Naive B cell (primary cell): ENCODE results near the gene TMIE. TPM values are rescaled to one million over a fixed set of nuclear protein-coding genes. Genes with fewer than 3 reads are reported as not detected.
A peak's percentile ranks its signal among the peaks of the same experiment; 100 is the strongest.

Source experiments
- ATAC-seq, 2 donors: fragments of 150-1000 bp; cut with Tn5 transposase; 2 replicates each; pipeline ENCODE4 v1.10.0; 2021; ENCODE audit warnings: low read depth in 2 of 2, mild to moderate bottlenecking in 2 of 2, moderate library complexity in 2 of 2
- DNase-seq: peaks from one replicate; pipeline ENCODE4 v3.0.0; 2022
- H3K27ac Mint-ChIP-seq, 6 donors: one replicate each; pipeline ENCODE4 v1.8.0; 2020 to 2022; ENCODE audit warnings: mild to moderate bottlenecking in 6 of 6, mixed read lengths in 6 of 6, moderate library complexity in 5 of 6, inconsistent platforms in 2 of 6
- H3K27me3 Mint-ChIP-seq, 3 donors: one replicate each; pipeline ENCODE4 v1.8.0; 2021 to 2022; ENCODE audit warnings: mixed read lengths in 3 of 3, mild to moderate bottlenecking in 1 of 3
- H3K36me3 Mint-ChIP-seq, 2 donors: one replicate each; pipeline ENCODE4 v1.8.0; 2020 to 2022; ENCODE audit warnings: mixed read lengths in 2 of 2, inconsistent platforms in 1 of 2, mild to moderate bottlenecking in 1 of 2
- H3K4me1 Mint-ChIP-seq, 3 donors: one replicate each; pipeline ENCODE4 v1.8.0; 2020 to 2022; ENCODE audit warnings: mixed read lengths in 3 of 3, inconsistent platforms in 1 of 3, mild to moderate bottlenecking in 1 of 3, moderate library complexity in 1 of 3
- H3K4me3 Mint-ChIP-seq, 8 donors: one replicate each; pipeline ENCODE4 v1.8.0; 2020 to 2022; ENCODE audit warnings: mild to moderate bottlenecking in 8 of 8, mixed read lengths in 8 of 8, moderate library complexity in 8 of 8, inconsistent platforms in 2 of 8
- H3K9me3 Mint-ChIP-seq, 7 donors: one replicate each; pipeline ENCODE4 v1.8.0; 2020 to 2022; ENCODE audit warnings: mixed read lengths in 7 of 7, mild to moderate bottlenecking in 5 of 7, inconsistent platforms in 2 of 7, moderate library complexity in 1 of 7
- polyA plus RNA-seq, 6 donors: library from polyadenylated mRNA; unstranded; fragments of 300-500 nt; fragmentation: Illumina TruSeq; gene quantifications; one replicate each; pipeline ENCODE4 v1.2.3, GENCODE V29; 2021; ENCODE audit warnings: low read depth in 6 of 6

The TMIE gene
- polyA plus RNA-seq, 6 donors from 2014 or later: not detected

DNA sequence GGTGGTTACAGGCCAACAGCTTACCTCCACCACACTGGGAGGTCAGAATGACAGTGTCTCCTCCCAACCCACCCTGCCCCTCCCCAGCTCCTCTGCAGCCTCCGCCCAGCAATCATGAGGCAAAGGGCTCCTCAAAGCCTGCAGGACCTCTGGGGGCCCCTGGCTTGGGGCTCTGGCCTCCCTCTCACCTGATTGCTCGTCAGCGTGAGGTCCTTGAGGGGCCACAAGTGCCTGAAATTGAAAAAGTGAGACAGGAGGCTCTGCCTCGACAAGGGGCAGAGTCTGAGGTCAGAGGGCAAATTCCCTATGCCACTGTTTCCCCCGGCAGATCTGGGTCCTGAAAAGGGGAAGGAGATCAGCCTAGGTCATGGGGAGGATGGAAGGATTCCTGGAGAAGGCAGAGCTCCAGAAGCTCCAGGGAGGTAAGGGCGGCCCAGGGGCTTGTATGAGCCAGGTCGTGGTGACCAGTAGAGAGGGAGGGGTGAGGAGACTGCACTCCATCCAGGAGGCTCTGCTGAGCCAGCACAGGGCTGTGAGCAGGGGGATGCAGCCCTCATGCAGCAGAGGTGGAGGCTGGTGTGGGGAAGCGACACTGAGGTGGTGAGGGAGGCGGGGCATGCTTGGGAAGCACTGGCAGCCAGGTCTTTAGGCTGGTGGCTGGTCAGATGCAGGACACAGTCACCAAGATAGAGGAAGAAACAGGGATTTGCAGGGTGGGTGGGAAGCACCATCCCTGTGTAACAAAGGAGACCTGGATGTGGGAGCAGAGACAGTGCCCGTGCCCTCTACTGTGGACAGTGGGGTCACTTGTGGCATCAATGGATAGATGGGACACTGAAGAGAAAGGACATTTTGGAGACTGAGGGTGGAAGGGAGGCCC, 27.8 kb upstream of the TMIE start:
- Mint-ChIP-seq H3K9me3 (no peaks in the 10 kb centered on the region), H3K27ac (peak overlapping the region in 1 of 6 donors; percentile 75), H3K27me3 (peaks cover 0 to 7% (median 6%) of the 10 kb centered on the region in 3 donors), H3K4me3 (no peak overlapping the region), H3K36me3 (no peaks in the 10 kb centered on the region), H3K4me1 (no peaks in the 10 kb centered on the region)
- no peak for DNase-seq
- no peak for ATAC-seq

GRCh38 chr3:46674031-46674845, 27.0 kb upstream of the TMIE start:
- DNase-seq: no peak
- no peak for ATAC-seq
- H3K36me3 Mint-ChIP-seq: no peaks in the 10 kb centered on the region
- peaks cover 0 to 7% (median 6%) of the 10 kb centered on the region in 3 donors for H3K27me3 Mint-ChIP-seq
- H3K9me3 Mint-ChIP-seq: no peaks in the 10 kb centered on the region
- no peaks in the 10 kb centered on the region for H3K4me1 Mint-ChIP-seq
- H3K4me3 Mint-ChIP-seq: no peak overlapping the region
- peak overlapping the region in 1 of 6 donors; percentile 52 for H3K27ac Mint-ChIP-seq

DNA sequence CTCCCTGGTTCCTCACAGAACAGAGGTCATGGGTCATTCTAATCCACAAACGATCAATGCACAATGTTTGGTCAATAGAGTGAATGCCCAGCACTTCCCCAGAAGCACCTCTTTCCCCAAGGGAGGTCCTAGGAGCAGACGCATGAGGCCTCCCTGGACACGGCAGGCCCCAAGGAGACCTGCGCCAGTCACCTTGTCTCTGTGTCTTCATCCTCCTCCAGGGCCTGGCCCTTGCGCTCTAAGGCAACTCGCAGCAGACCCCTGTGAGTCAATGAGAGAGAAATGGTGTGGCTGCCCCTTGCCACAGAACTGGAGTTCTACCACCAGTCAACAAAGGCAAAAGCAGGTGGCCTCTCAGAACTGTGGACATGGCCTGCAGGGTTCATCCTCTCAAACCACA, 25.8 kb upstream of the TMIE start:
- H3K9me3 Mint-ChIP-seq: no peaks in the 10 kb centered on the region
- no peak overlapping the region for H3K4me3 Mint-ChIP-seq
- peaks cover 0 to 11% (median 10%) of the 10 kb centered on the region in 3 donors for H3K27me3 Mint-ChIP-seq
- ATAC-seq: no peak
- H3K4me1 Mint-ChIP-seq: no peaks in the 10 kb centered on the region
- no peak overlapping the region for H3K27ac Mint-ChIP-seq
- no peaks in the 10 kb centered on the region for H3K36me3 Mint-ChIP-seq
- DNase-seq: no peak

- Mint-ChIP-seq H3K27ac (no peak overlapping the region), H3K9me3 (no peaks in the 10 kb centered on the region), H3K27me3 (peaks cover 0 to 15% (median 11%) of the 10 kb centered on the region in 3 donors), H3K4me1 (no peaks in the 10 kb centered on the region), H3K36me3 (no peaks in the 10 kb centered on the region), H3K4me3 (no peak overlapping the region)
- no peak for DNase-seq
- no peak for ATAC-seq
Measured at GRCh38 chr3:46675843-46676567, 25.2 kb upstream of the TMIE start.

DNA sequence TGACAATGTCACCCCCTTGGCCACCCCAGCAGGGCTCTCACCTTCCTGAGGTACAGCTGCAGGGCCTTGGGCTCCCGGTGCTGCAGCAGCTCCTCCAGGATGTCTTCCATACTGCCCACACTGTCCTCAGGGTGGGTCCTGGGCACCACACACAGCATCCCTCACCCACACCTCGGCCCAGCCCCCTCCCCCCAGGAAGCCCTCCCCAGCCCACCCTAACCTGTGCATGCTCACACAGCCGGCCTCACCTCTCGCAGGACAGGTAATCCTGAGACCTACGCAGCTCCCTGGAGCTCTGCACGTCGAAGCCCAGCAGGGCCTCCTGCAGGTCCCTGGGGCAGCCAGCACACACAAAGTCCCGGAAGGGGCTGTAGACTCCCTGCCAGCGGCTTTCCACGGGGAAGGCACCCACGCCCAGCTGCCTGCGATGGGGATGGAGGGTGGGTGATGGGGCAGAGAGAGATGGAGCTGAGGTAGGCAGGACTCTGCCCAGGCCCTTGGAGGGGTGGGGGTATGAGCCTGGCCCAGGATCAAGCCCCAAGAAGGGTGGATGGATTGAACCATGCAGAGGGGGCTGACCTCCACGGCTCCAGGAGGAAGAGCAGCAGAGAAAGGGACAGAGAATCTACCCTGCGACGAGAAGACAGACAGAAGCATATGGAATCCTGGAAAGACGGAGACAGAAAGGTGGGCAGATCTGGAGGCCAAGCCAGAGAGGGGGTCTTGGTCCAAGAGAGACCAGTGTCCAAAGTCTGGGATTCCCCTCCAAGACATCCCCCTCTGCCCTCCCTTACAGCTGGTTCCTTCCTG, 24.4 kb upstream of the TMIE start:
- no peaks in the 10 kb centered on the region for H3K9me3 Mint-ChIP-seq
- H3K27me3 Mint-ChIP-seq: peaks cover 0 to 15% (median 11%) of the 10 kb centered on the region in 3 donors
- DNase-seq (no peak), ATAC-seq (no peak)
- no peak overlapping the region for H3K27ac Mint-ChIP-seq
- peak overlapping the region in 1 of 8 donors; percentile 35 for H3K4me3 Mint-ChIP-seq
- no peaks in the 10 kb centered on the region for H3K36me3 Mint-ChIP-seq
- no peaks in the 10 kb centered on the region for H3K4me1 Mint-ChIP-seq

- DNase-seq (no peak), ATAC-seq (no peak)
- H3K36me3 Mint-ChIP-seq: no peaks in the 10 kb centered on the region
- no peaks in the 10 kb centered on the region for H3K9me3 Mint-ChIP-seq
- H3K27me3 Mint-ChIP-seq: peaks cover 0 to 15% (median 11%) of the 10 kb centered on the region in 3 donors
- no peak overlapping the region for H3K27ac Mint-ChIP-seq
- no peak overlapping the region for H3K4me3 Mint-ChIP-seq
- peaks cover 0 to 2% (median 0%) of the 10 kb centered on the region in 3 donors for H3K4me1 Mint-ChIP-seq
Measured at GRCh38 chr3:46677411-46677726, 23.8 kb upstream of the TMIE start.

GRCh38 chr3:46678280-46678679, 22.9 kb upstream of the TMIE start:
- DNase-seq: no peak
- Mint-ChIP-seq H3K27ac (no peak overlapping the region), H3K36me3 (no peaks in the 10 kb centered on the region), H3K27me3 (peaks cover 0 to 14% (median 10%) of the 10 kb centered on the region in 3 donors), H3K9me3 (no peaks in the 10 kb centered on the region), H3K4me3 (no peak overlapping the region), H3K4me1 (peaks cover 0 to 2% (median 0%) of the 10 kb centered on the region in 3 donors)
- ATAC-seq: no peak

DNA sequence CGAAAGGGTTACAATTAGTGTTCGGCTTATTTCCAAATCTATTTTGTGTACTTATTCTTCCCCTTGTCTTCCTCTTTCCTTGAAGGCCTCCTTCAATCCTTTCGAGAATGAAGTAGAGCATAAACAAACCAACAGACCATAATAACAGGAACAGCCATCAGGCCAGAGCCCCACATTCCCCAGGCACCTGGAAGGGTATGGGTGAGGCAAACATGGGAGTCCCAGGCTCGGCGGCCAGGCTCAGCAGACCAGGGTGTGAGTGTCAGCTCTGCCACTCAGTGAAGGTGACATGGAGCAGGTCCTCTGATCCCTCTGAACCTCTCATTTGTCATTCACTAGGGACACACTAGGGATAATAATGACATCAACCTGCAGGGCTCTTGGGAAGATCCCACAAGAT, 21.5 kb upstream of the TMIE start:
- Mint-ChIP-seq H3K27ac (peak overlapping the region in 2 of 6 donors; percentile 47 to 65), H3K27me3 (peaks cover 0 to 8% (median 4%) of the 10 kb centered on the region in 3 donors), H3K4me3 (no peak overlapping the region), H3K4me1 (peaks cover 0 to 2% (median 0%) of the 10 kb centered on the region in 3 donors), H3K9me3 (no peaks in the 10 kb centered on the region), H3K36me3 (no peaks in the 10 kb centered on the region)
- ATAC-seq (no peak), DNase-seq (no peak)

DNA sequence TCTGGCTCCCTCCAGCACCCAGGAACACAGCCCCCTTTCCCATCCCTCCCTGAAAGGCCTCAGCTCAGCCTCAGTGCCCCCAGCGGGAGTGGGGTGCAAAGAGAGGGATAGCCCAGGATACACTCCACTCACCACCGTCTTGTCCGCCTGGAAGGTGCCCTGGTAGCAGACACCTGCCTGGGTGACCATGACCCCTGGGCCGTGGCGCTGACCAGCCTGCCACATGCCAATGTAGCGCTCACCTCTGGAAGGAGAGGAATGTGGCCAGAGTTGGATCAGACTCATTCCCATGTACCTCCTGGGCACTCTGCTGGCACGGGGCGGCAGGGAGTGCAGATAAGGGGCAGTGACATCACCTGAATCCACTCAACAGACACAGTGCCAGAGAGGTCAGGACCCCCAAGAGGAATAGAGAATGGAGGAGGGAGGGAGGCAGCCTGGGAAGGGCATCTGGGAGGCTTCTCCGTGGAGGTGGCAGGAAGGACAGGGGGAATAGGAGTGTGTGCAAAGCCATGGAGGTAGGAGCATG, 20.8 kb upstream of the TMIE start:
- Mint-ChIP-seq H3K27ac (peak overlapping the region in 1 of 6 donors; percentile 39), H3K27me3 (peaks cover 0 to 8% (median 4%) of the 10 kb centered on the region in 3 donors), H3K4me3 (no peak overlapping the region), H3K4me1 (peaks cover 0 to 2% (median 0%) of the 10 kb centered on the region in 3 donors), H3K9me3 (no peaks in the 10 kb centered on the region), H3K36me3 (no peaks in the 10 kb centered on the region)
- DNase-seq (no peak), ATAC-seq (no peak)

DNA sequence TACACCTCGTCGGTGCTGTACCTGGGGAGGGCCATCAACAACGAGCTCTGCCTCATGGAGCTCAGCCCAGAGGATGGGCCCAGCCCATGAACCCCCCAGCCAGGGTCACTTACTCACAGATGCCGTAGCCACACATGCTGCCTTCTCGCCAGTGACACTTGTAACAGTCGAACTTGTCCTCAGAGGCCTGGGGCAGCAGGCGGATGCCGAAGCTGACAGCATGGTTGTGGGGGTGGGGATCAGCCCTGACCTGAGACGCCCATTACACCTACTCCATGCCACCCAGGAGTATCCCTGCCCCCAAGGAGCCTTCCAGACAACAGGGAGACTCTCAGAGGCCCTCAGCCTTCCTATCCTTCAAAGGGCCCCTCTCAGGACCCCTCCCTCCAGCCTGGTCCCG, 19.8 kb upstream of the TMIE start:
- Mint-ChIP-seq H3K4me1 (peaks cover 0 to 2% (median 0%) of the 10 kb centered on the region in 3 donors), H3K4me3 (no peak overlapping the region), H3K9me3 (no peaks in the 10 kb centered on the region), H3K27ac (no peak overlapping the region), H3K27me3 (peaks cover 0 to 8% (median 4%) of the 10 kb centered on the region in 3 donors), H3K36me3 (no peaks in the 10 kb centered on the region)
- DNase-seq (no peak), ATAC-seq (no peak)

GRCh38 chr3:46681856-46682540, 19.2 kb upstream of the TMIE start:
- no peaks in the 10 kb centered on the region for H3K36me3 Mint-ChIP-seq
- peaks cover 0 to 2% (median 0%) of the 10 kb centered on the region in 3 donors for H3K4me1 Mint-ChIP-seq
- H3K4me3 Mint-ChIP-seq: no peak overlapping the region
- DNase-seq (no peak), ATAC-seq (no peak)
- H3K27me3 Mint-ChIP-seq: peaks cover 0 to 8% (median 4%) of the 10 kb centered on the region in 3 donors
- H3K9me3 Mint-ChIP-seq: no peaks in the 10 kb centered on the region
- peak overlapping the region in 1 of 6 donors; percentile 32 for H3K27ac Mint-ChIP-seq

GRCh38 chr3:46682974-46683373, 18.2 kb upstream of the TMIE start:
- Mint-ChIP-seq H3K36me3 (no peaks in the 10 kb centered on the region), H3K4me3 (no peak overlapping the region), H3K4me1 (peaks cover 0 to 2% (median 0%) of the 10 kb centered on the region in 3 donors), H3K9me3 (no peaks in the 10 kb centered on the region), H3K27me3 (peaks cover 0 to 8% (median 4%) of the 10 kb centered on the region in 3 donors), H3K27ac (no peak overlapping the region)
- DNase-seq (no peak), ATAC-seq (no peak)
